ENCODE results near the gene CDKAL1. TPM values are rescaled to one million over a fixed set of nuclear protein-coding genes. Genes with fewer than 3 reads are reported as not detected.

CDKAL1 gene
- total RNA-seq, 1 donor from 2014 or later = 11.9 TPM

DNA sequence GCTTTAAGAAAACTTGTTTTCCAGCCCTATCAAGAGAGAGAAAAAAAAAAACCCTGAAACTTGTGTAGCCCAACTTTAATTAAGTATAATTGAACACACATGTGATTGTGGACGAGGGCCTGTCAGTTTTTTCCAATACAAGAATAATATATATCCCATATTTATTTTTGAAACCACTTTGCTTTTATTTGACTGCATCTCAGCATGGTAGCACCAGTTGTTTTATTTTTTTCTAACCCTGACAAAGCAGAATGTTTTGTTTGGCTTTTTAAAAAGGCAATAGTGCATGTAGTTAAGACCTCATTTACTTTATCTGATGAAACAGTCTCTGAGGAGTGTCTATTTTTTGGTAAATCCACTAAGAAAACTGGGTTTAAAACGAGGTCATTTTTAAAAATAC, 257.7 kb downstream of the CDKAL1 start:
- no peak for DNase-seq (ENCODE audit: low spot score in 2 of 2)
- Histone ChIP-seq H3K27me3 (no peaks in the 10 kb centered on the region), H3K4me3 (no peak overlapping the region), H3K4me1 (no peaks in the 10 kb centered on the region), H3K27ac (no peak overlapping the region), H3K9me3 (no peaks in the 10 kb centered on the region), H3K36me3 (no peaks in the 10 kb centered on the region)
- intact Hi-C loops (cut with DNase I) = no loop called here
- TF ChIP-seq CTCF (IDR thresholded peaks at IDR 0.05) = no peak

GRCh38 chr6:20793174-20793573, 258.9 kb downstream of the CDKAL1 start:
- Histone ChIP-seq H3K27me3 (no peaks in the 10 kb centered on the region), H3K4me3 (no peak overlapping the region), H3K4me1 (no peaks in the 10 kb centered on the region), H3K27ac (no peak overlapping the region), H3K36me3 (no peaks in the 10 kb centered on the region), H3K9me3 (no peaks in the 10 kb centered on the region)
- DNase-seq (ENCODE audit: low spot score in 2 of 2) = no peak
- TF ChIP-seq CTCF (IDR thresholded peaks at IDR 0.05) = no peak
- intact Hi-C loops (cut with DNase I) = no loop called here

DNA sequence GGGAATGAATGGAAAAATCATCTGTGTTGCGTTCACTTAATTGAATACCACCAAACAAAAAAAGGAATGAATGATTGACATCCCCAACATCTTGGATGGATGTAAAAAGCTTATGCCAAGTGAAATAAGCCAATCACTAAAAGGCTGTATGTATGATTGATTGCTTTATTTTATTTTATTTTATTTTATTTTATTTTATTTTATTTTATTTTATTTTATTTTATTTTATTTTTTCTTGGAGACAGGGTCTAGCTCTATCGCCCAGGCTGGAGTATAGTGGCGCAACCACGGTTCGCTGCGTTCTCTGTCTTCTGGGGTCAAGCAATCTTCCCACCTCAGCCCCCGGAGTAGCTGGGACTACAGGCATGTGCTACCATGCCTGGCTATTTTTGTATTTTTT, 263.3 kb downstream of the CDKAL1 start:
- Histone ChIP-seq H3K27me3 (no peaks in the 10 kb centered on the region), H3K4me3 (no peak overlapping the region), H3K9me3 (no peaks in the 10 kb centered on the region), H3K4me1 (no peaks in the 10 kb centered on the region), H3K27ac (no peak overlapping the region), H3K36me3 (no peaks in the 10 kb centered on the region)
- no peak for TF ChIP-seq CTCF (IDR thresholded peaks at IDR 0.05)
- DNase-seq (ENCODE audit: low spot score in 2 of 2) = no peak
- intact Hi-C loops (cut with DNase I) = no loop called here

- Histone ChIP-seq H3K9me3 (no peaks in the 10 kb centered on the region), H3K4me1 (no peaks in the 10 kb centered on the region), H3K27ac (no peak overlapping the region), H3K4me3 (no peak overlapping the region), H3K27me3 (no peaks in the 10 kb centered on the region), H3K36me3 (no peaks in the 10 kb centered on the region)
- intact Hi-C loops (cut with DNase I) = no loop called here
- TF ChIP-seq CTCF (IDR thresholded peaks at IDR 0.05) = no peak
- no peak for DNase-seq (ENCODE audit: low spot score in 2 of 2)
Measured at GRCh38 chr6:20800229-20800628, 266.0 kb downstream of the CDKAL1 start.

- TF ChIP-seq CTCF (IDR thresholded peaks at IDR 0.05) = no peak
- intact Hi-C loops (cut with DNase I) = no loop called here
- no peak for DNase-seq (ENCODE audit: low spot score in 2 of 2)
- no peaks in the 10 kb centered on the region for H3K27me3 ChIP-seq
- no peak overlapping the region for H3K4me3 ChIP-seq
- H3K9me3 ChIP-seq = no peaks in the 10 kb centered on the region
- no peaks in the 10 kb centered on the region for H3K4me1 ChIP-seq
- H3K36me3 ChIP-seq = no peaks in the 10 kb centered on the region
- H3K27ac ChIP-seq = no peak overlapping the region
Measured at GRCh38 chr6:20800653-20801052, 266.4 kb downstream of the CDKAL1 start.

GRCh38 chr6:20801595-20801994, 267.3 kb downstream of the CDKAL1 start:
- Histone ChIP-seq H3K27ac (no peak overlapping the region), H3K4me1 (no peaks in the 10 kb centered on the region), H3K27me3 (no peaks in the 10 kb centered on the region), H3K9me3 (peaks cover 0 to 8% of the 10 kb centered on the region in 2 donors), H3K4me3 (no peak overlapping the region), H3K36me3 (no peaks in the 10 kb centered on the region)
- no peak for TF ChIP-seq CTCF (IDR thresholded peaks at IDR 0.05)
- intact Hi-C loops (cut with DNase I) = no loop called here
- DNase-seq (ENCODE audit: low spot score in 2 of 2) = no peak

Data from ascending aorta (tissue), 2 donors.